ENCODE results near the gene P2RY2. TPM values are rescaled to one million over a fixed set of nuclear protein-coding genes. Genes with fewer than 3 reads are reported as not detected.

The P2RY2 gene
- total RNA-seq, 4 donors from 2014 or later, result 4.5 to 7.5 (median 6.7) TPM

DNA sequence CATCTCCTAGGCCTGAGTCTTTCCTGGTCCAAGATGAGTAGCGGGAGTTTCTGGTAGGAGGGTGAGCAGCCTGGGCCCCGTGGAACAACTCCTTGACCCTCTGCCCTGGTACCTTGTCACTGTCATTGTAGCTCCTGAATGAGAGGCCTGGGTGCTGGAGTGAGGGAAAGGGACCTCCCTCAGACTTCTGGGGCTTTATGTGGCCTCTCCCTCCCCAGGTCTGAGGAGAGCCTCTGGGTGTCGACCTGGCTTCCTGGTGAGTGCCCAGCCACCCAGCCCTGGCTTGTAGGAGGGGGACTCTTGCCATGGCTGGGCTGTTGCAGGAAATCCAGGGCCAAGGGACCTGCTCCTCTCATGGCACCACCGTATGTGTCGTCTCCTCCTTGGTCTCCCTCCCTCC, 3.9 kb downstream of the P2RY2 start:
- no peak for DNase-seq (ENCODE audit: low spot score in 2 of 2)
- Histone ChIP-seq H3K27ac (no peak overlapping the region), H3K4me1 (peaks cover 0 to 17% (median 2%) of the 10 kb centered on the region in 4 donors), H3K4me3 (no peak overlapping the region), H3K9me3 (no peaks in the 10 kb centered on the region), H3K27me3 (peaks cover 0 to 29% of the 10 kb centered on the region in 2 donors), H3K36me3 (no peaks in the 10 kb centered on the region)
- TF ChIP-seq POLR2A (IDR thresholded peaks at IDR 0.05), result no peak
- TF ChIP-seq, protein P1, sequence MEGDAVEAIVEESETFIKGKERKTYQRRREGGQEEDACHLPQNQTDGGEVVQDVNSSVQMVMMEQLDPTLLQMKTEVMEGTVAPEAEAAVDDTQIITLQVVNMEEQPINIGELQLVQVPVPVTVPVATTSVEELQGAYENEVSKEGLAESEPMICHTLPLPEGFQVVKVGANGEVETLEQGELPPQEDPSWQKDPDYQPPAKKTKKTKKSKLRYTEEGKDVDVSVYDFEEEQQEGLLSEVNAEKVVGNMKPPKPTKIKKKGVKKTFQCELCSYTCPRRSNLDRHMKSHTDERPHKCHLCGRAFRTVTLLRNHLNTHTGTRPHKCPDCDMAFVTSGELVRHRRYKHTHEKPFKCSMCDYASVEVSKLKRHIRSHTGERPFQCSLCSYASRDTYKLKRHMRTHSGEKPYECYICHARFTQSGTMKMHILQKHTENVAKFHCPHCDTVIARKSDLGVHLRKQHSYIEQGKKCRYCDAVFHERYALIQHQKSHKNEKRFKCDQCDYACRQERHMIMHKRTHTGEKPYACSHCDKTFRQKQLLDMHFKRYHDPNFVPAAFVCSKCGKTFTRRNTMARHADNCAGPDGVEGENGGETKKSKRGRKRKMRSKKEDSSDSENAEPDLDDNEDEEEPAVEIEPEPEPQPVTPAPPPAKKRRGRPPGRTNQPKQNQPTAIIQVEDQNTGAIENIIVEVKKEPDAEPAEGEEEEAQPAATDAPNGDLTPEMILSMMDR (IDR thresholded peaks at IDR 0.05), result no peak
- no peak for TF ChIP-seq EP300 (IDR thresholded peaks at IDR 0.05)
- WGBS, 2 donors, result 98% methylated on average over 4 to 5 of the region's 5 CpGs

- H3K27me3 ChIP-seq, result peaks cover 0 to 17% of the 10 kb centered on the region in 2 donors
- TF ChIP-seq, protein P1 (IDR thresholded peaks at IDR 0.05), result no peak
- no peak for TF ChIP-seq POLR2A (IDR thresholded peaks at IDR 0.05)
- no peak for TF ChIP-seq EP300 (IDR thresholded peaks at IDR 0.05)
- WGBS, 2 donors, result 79 to 82% methylated on average over 10 of the region's 10 CpGs
- H3K27ac ChIP-seq, result no peak overlapping the region
- no peaks in the 10 kb centered on the region for H3K36me3 ChIP-seq
- H3K4me1 ChIP-seq, result peaks cover 0 to under 1% (median 0%) of the 10 kb centered on the region in 4 donors
- no peak for DNase-seq (ENCODE audit: low spot score in 2 of 2)
- no peaks in the 10 kb centered on the region for H3K9me3 ChIP-seq
- H3K4me3 ChIP-seq, result no peak overlapping the region
Observed at GRCh38 chr11:73223998-73224730, 6.1 kb downstream of the P2RY2 start.

- Histone ChIP-seq H3K36me3 (no peaks in the 10 kb centered on the region), H3K4me3 (no peak overlapping the region), H3K4me1 (peaks cover 0 to 7% (median 0%) of the 10 kb centered on the region in 4 donors), H3K27me3 (peaks cover 0 to 8% of the 10 kb centered on the region in 2 donors), H3K9me3 (no peaks in the 10 kb centered on the region), H3K27ac (no peak overlapping the region)
- WGBS, 2 donors, result 62 to 64% methylated on average over 3 of the region's 3 CpGs
- DNase-seq (ENCODE audit: low spot score in 2 of 2), result no peak
- TF ChIP-seq EP300 (IDR thresholded peaks at IDR 0.05) (no peak), POLR2A (IDR thresholded peaks at IDR 0.05) (no peak)
- TF ChIP-seq, protein P1 (IDR thresholded peaks at IDR 0.05), result no peak
Observed at GRCh38 chr11:73225001-73225686, 7.1 kb downstream of the P2RY2 start.

DNA sequence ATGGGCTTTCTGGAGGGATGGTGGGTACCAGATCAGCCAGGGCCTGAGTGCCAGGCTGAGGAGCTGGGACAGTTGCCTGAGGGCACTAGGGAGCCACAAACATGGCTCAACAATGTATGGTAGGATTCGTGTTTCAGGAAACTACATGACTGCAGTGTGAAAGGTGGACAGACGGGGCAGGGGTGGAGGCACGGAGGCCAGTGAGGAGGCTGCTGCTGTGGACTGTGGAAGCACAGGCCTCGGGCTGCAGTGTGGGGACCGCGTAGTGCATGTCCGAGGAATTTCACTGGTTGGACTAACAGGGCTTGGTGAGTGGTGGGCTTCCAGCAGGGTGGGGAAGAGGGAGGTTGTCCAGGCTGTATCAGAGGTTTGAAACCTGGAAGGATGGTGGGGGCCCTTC, 7.8 kb downstream of the P2RY2 start:
- Histone ChIP-seq H3K9me3 (no peaks in the 10 kb centered on the region), H3K4me1 (peaks cover 0 to 7% (median 0%) of the 10 kb centered on the region in 4 donors), H3K27me3 (peaks cover 0 to 2% of the 10 kb centered on the region in 2 donors), H3K36me3 (no peaks in the 10 kb centered on the region), H3K27ac (no peak overlapping the region), H3K4me3 (no peak overlapping the region)
- DNase-seq (ENCODE audit: low spot score in 2 of 2), result no peak
- TF ChIP-seq POLR2A (IDR thresholded peaks at IDR 0.05), result no peak
- TF ChIP-seq, protein P1 (IDR thresholded peaks at IDR 0.05), result no peak
- no peak for TF ChIP-seq EP300 (IDR thresholded peaks at IDR 0.05)
- 84 to 90% methylated on average over 7 of the region's 7 CpGs for WGBS, 2 donors

All from tibial nerve (tissue), 4 donors.